ENCODE measurements around the gene USH1C.

USH1C gene

GRCh38 chr11:17571431-17572358 lies 27.5 kb upstream of the USH1C start:
- H3K27me3 ChIP-seq (ENCODE audit: insufficient read depth, poor library complexity, severe bottlenecking), result peaks cover 1% of the 10 kb centered on the region
- no peak overlapping the region for H3K4me3 ChIP-seq (ENCODE audit: severe bottlenecking)
- no peaks in the 10 kb centered on the region for H3K4me1 ChIP-seq (ENCODE audit: insufficient read depth, poor library complexity, severe bottlenecking)
- H3K9me3 ChIP-seq (ENCODE audit: severe bottlenecking), result no peaks in the 10 kb centered on the region
- DNase-seq (ENCODE audit: low spot score) (no peak), ATAC-seq (ENCODE audit: low read depth) (no peak)
- H3K36me3 ChIP-seq (ENCODE audit: low read depth), result no peaks in the 10 kb centered on the region
- TF ChIP-seq CTCF (IDR thresholded peaks at IDR 0.05; ENCODE audit: poor library complexity, severe bottlenecking), result no peak
- no peak overlapping the region for H3K27ac ChIP-seq (ENCODE audit: poor library complexity, severe bottlenecking)

- H3K4me3 ChIP-seq (ENCODE audit: severe bottlenecking), result no peak overlapping the region
- no peaks in the 10 kb centered on the region for H3K36me3 ChIP-seq (ENCODE audit: low read depth)
- no peak for DNase-seq (ENCODE audit: low spot score)
- H3K9me3 ChIP-seq (ENCODE audit: severe bottlenecking), result no peaks in the 10 kb centered on the region
- H3K27me3 ChIP-seq (ENCODE audit: insufficient read depth, poor library complexity, severe bottlenecking), result peaks cover 5% of the 10 kb centered on the region
- no peak for TF ChIP-seq CTCF (IDR thresholded peaks at IDR 0.05; ENCODE audit: poor library complexity, severe bottlenecking)
- no peak for ATAC-seq (ENCODE audit: low read depth)
- no peak overlapping the region for H3K27ac ChIP-seq (ENCODE audit: poor library complexity, severe bottlenecking)
- no peaks in the 10 kb centered on the region for H3K4me1 ChIP-seq (ENCODE audit: insufficient read depth, poor library complexity, severe bottlenecking)
These were observed 25.8 kb upstream of the USH1C start for GRCh38 chr11:17570034-17570433.

- no peaks in the 10 kb centered on the region for H3K9me3 ChIP-seq (ENCODE audit: severe bottlenecking)
- no peak for TF ChIP-seq CTCF (IDR thresholded peaks at IDR 0.05; ENCODE audit: poor library complexity, severe bottlenecking)
- H3K36me3 ChIP-seq (ENCODE audit: low read depth), result no peaks in the 10 kb centered on the region
- peaks cover 5% of the 10 kb centered on the region for H3K27me3 ChIP-seq (ENCODE audit: insufficient read depth, poor library complexity, severe bottlenecking)
- no peak overlapping the region for H3K27ac ChIP-seq (ENCODE audit: poor library complexity, severe bottlenecking)
- no peak for ATAC-seq (ENCODE audit: low read depth)
- no peak for DNase-seq (ENCODE audit: low spot score)
- no peak overlapping the region for H3K4me3 ChIP-seq (ENCODE audit: severe bottlenecking)
- no peaks in the 10 kb centered on the region for H3K4me1 ChIP-seq (ENCODE audit: insufficient read depth, poor library complexity, severe bottlenecking)
These were observed 24.7 kb upstream of the USH1C start for GRCh38 chr11:17568944-17569343.

GRCh38 chr11:17564687-17565042 lies 20.4 kb upstream of the USH1C start:
- no peak for TF ChIP-seq CTCF (IDR thresholded peaks at IDR 0.05; ENCODE audit: poor library complexity, severe bottlenecking)
- Histone ChIP-seq H3K36me3 (ENCODE audit: low read depth) (no peaks in the 10 kb centered on the region), H3K27ac (ENCODE audit: poor library complexity, severe bottlenecking) (no peak overlapping the region), H3K4me1 (ENCODE audit: insufficient read depth, poor library complexity, severe bottlenecking) (no peaks in the 10 kb centered on the region), H3K4me3 (ENCODE audit: severe bottlenecking) (no peak overlapping the region), H3K9me3 (ENCODE audit: severe bottlenecking) (no peaks in the 10 kb centered on the region), H3K27me3 (ENCODE audit: insufficient read depth, poor library complexity, severe bottlenecking) (peaks cover 5% of the 10 kb centered on the region)
- no peak for ATAC-seq (ENCODE audit: low read depth)
- DNase-seq (ENCODE audit: low spot score), result no peak
